Frontal cortex (tissue), 4 donors: ENCODE measurements around the gene PTPRT. TPM values are rescaled to one million over a fixed set of nuclear protein-coding genes. Genes with fewer than 3 reads are reported as not detected.
"Not testable (repeated sequence)": the region's sequence is repeated elsewhere in the genome, so short reads cannot be mapped to it uniquely, and the experiment has no call there.

ENCODE experiments used
- DNase-seq, 2 donors: peaks; one replicate each; pipeline ENCODE4 v3.0.0; 2012; ENCODE audit warnings: low spot score in 2 of 2
- FAIRE-seq: peaks from 2 replicates; lab custom pipeline; 2012; peaks lifted over from hg19 to GRCh38; lab: Jason Lieb, UNC
- total RNA-seq: library from RNA; depleted of rRNA; stranded (reverse); fragments of >200 nt; gene quantifications from one replicate; pipeline ENCODE4 v1.2.3, GENCODE V29; 2014
- donor health status: control.
- donor health status: control.
- donor health status: control.

The PTPRT gene
- total RNA-seq, 1 donor from 2014 or later = 26.9 TPM

- FAIRE-seq (no peak), DNase-seq (no peak)
Measured at GRCh38 chr20:42941629-42942028, 248.1 kb downstream of the PTPRT start.

- no peak for DNase-seq
- no peak for FAIRE-seq
Measured at GRCh38 chr20:42938441-42939205, 251.1 kb downstream of the PTPRT start.

- FAIRE-seq = no peak
- DNase-seq = no peak
Measured at GRCh38 chr20:42936482-42936881, 253.2 kb downstream of the PTPRT start.

- DNase-seq = no peak
Measured at GRCh38 chr20:42924215-42924614, 265.5 kb downstream of the PTPRT start.

GRCh38 chr20:42923348-42923918 is 266.3 kb downstream of the PTPRT start:
- FAIRE-seq (no peak), DNase-seq (no peak)

More at GRCh38 chr20:42924215-42924614, 265.5 kb downstream of the PTPRT start:
- no peak for FAIRE-seq

GRCh38 chr20:42920776-42921175 is 268.9 kb downstream of the PTPRT start:
- DNase-seq = no peak
- no peak for FAIRE-seq

- no peak for FAIRE-seq
- no peak for DNase-seq
Measured at GRCh38 chr20:42919316-42919715, 270.4 kb downstream of the PTPRT start.

- DNase-seq (no peak), FAIRE-seq (no peak)
Measured at GRCh38 chr20:42915081-42915480, 274.6 kb downstream of the PTPRT start.

- FAIRE-seq (no peak), DNase-seq (no peak)
Measured at GRCh38 chr20:42914302-42914701, 275.4 kb downstream of the PTPRT start.

GRCh38 chr20:42910808-42911207 is 278.9 kb downstream of the PTPRT start:
- not testable (repeated sequence) for FAIRE-seq, DNase-seq

GRCh38 chr20:42907730-42908129 is 282.0 kb downstream of the PTPRT start:
- no peak for FAIRE-seq

GRCh38 chr20:42906120-42906519 is 283.6 kb downstream of the PTPRT start:
- FAIRE-seq (no peak), DNase-seq (no peak)

More at GRCh38 chr20:42907730-42908129, 282.0 kb downstream of the PTPRT start:
- DNase-seq = no peak

GRCh38 chr20:42902509-42902908 is 287.2 kb downstream of the PTPRT start:
- DNase-seq (no peak), FAIRE-seq (no peak)

GRCh38 chr20:42901689-42902440 is 287.8 kb downstream of the PTPRT start:
- FAIRE-seq (no peak), DNase-seq (no peak)

- DNase-seq, FAIRE-seq: not testable (repeated sequence)
Measured at GRCh38 chr20:42900764-42901163, 288.9 kb downstream of the PTPRT start.

GRCh38 chr20:42895020-42895419 is 294.7 kb downstream of the PTPRT start:
- no peak for FAIRE-seq
- DNase-seq = no peak

- DNase-seq (no peak), FAIRE-seq (no peak)
Measured at GRCh38 chr20:42894483-42894882, 295.2 kb downstream of the PTPRT start.

- no peak for FAIRE-seq
- no peak for DNase-seq
Measured at GRCh38 chr20:42889517-42889916, 300.2 kb downstream of the PTPRT start.

GRCh38 chr20:42887281-42887680 is 302.4 kb downstream of the PTPRT start:
- no peak for FAIRE-seq

GRCh38 chr20:42886801-42887200 is 302.9 kb downstream of the PTPRT start:
- no peak for DNase-seq

More at GRCh38 chr20:42887281-42887680, 302.4 kb downstream of the PTPRT start:
- DNase-seq = no peak

GRCh38 chr20:42886046-42886445 is 303.7 kb downstream of the PTPRT start:
- FAIRE-seq = no peak
- DNase-seq = no peak

More at GRCh38 chr20:42886801-42887200, 302.9 kb downstream of the PTPRT start:
- FAIRE-seq = no peak
